Vagina (tissue), 2 donors: Measurements from ENCODE around the gene CTNNBL1.

Source experiments
- CTCF ChIP-seq, 3 experiments: fragments of 450-650 bp in 2 of 3; fragments of 200-600 bp in 1 of 3; sonication (generic) in 1 of 3; IDR thresholded peaks; one replicate each; pipeline ENCODE4 v1.5.1; 2017 to 2019; ENCODE audit warnings: antibody characterized with exemption in 3 of 3, mild to moderate bottlenecking in 2 of 3, moderate library complexity in 2 of 3
- POLR2A ChIP-seq, 2 donors: fragments of 450-650 bp; IDR thresholded peaks; one replicate each; pipeline ENCODE4 v1.6.1; 2017; ENCODE audit warnings: antibody characterized with exemption in 2 of 2, mild to moderate bottlenecking in 2 of 2, moderate library complexity in 2 of 2
- POLR2AphosphoS5 ChIP-seq, 2 donors: sonication (generic); formaldehyde crosslinking; IDR thresholded peaks; one replicate each; pipeline ENCODE4 v1.9.0; 2017; ENCODE audit warnings: antibody characterized with exemption in 2 of 2, mild to moderate bottlenecking in 2 of 2, low read depth in 1 of 2; ENCODE audit not compliant: insufficient read depth in 1 of 2

GRCh38 chr20:37757550-37757949 lies 63.7 kb downstream of the CTNNBL1 start:
- TF ChIP-seq CTCF (IDR thresholded peaks at IDR 0.05) (no peak), POLR2A (IDR thresholded peaks at IDR 0.05) (no peak), POLR2AphosphoS5 (IDR thresholded peaks at IDR 0.05; ENCODE audit: insufficient read depth in 1 of 2, low read depth in 1 of 2) (no peak)
